GM19467 (cell line): Measurements from ENCODE around the gene SNX6.
"Not testable (repeated sequence)": the region's sequence is repeated elsewhere in the genome, so short reads cannot be mapped to it uniquely, and the experiment has no call there.

Source experiments
- ATAC-seq: cut with Tn5 transposase; IDR thresholded peaks from one replicate; pipeline ENCODE4 v1.9.1; 2021; ENCODE audit warnings: mild to moderate bottlenecking, moderate library complexity; ENCODE audit not compliant: unreplicated experiment

The SNX6 gene

GRCh38 chr14:34569750-34570149, 60.2 kb downstream of the SNX6 start:
- no peak for ATAC-seq

GRCh38 chr14:34568803-34569202, 61.1 kb downstream of the SNX6 start:
- ATAC-seq = no peak

- no peak for ATAC-seq
Observed at GRCh38 chr14:34562776-34563150, 67.2 kb downstream of the SNX6 start.

GRCh38 chr14:34562037-34562775, 67.7 kb downstream of the SNX6 start:
- not testable (repeated sequence) for ATAC-seq

GRCh38 chr14:34556498-34556829, 73.5 kb downstream of the SNX6 start:
- peak; percentile 43 for ATAC-seq

GRCh38 chr14:34555583-34556497, 74.1 kb downstream of the SNX6 start:
- peak; percentile 69 for ATAC-seq

GRCh38 chr14:34554540-34555250, 75.3 kb downstream of the SNX6 start:
- ATAC-seq = no peak

- ATAC-seq = not testable (repeated sequence)
Observed at GRCh38 chr14:34549276-34549966, 80.5 kb downstream of the SNX6 start.

GRCh38 chr14:34548472-34548981, 81.4 kb downstream of the SNX6 start:
- ATAC-seq = no peak

- peak; percentile 30 for ATAC-seq
Observed at GRCh38 chr14:34547136-34547520, 82.8 kb downstream of the SNX6 start.

- ATAC-seq = peak; percentile 53
Observed at GRCh38 chr14:34546272-34547135, 83.4 kb downstream of the SNX6 start.

- ATAC-seq = not testable (repeated sequence)
Observed at GRCh38 chr14:34540181-34541059, 89.5 kb downstream of the SNX6 start.

- ATAC-seq = peak; percentile 99
Observed at GRCh38 chr14:34539407-34540180, 90.4 kb downstream of the SNX6 start, which contains the start of gene EAPP. Gene EAPP, minus strand, starts transcription at chr14:34539701. Its CDS starts 73 bp downstream, at chr14:34539628.

- ATAC-seq = no peak
Observed at GRCh38 chr14:34538871-34539406, 91.0 kb downstream of the SNX6 start.

- not testable (repeated sequence) for ATAC-seq
Observed at GRCh38 chr14:34538096-34538495, 91.9 kb downstream of the SNX6 start.

GRCh38 chr14:34537677-34538009, 92.3 kb downstream of the SNX6 start:
- no peak for ATAC-seq

- no peak for ATAC-seq
Observed at GRCh38 chr14:34536951-34537676, 92.8 kb downstream of the SNX6 start.
